Measurements from ENCODE around the gene SLC25A40.
"Not testable (repeated sequence)": the region's sequence is repeated elsewhere in the genome, so short reads cannot be mapped to it uniquely, and the experiment has no call there.

SLC25A40 gene

GRCh38 chr7:87919875-87920274, 43.7 kb upstream of the SLC25A40 start:
- no peak for TF ChIP-seq EZH2 (IDR thresholded peaks at IDR 0.05; ENCODE audit: borderline replicate concordance, low read length)
- TF ChIP-seq CTCF (IDR thresholded peaks at IDR 0.05; ENCODE audit: low read length) = no peak
- Histone ChIP-seq H3K9ac (ENCODE audit: low read length) (no peak overlapping the region), H3K4me2 (ENCODE audit: low read length) (no peak overlapping the region)

GRCh38 chr7:87918740-87919139, 42.6 kb upstream of the SLC25A40 start:
- no peak overlapping the region for H3K27ac ChIP-seq (ENCODE audit: low read depth, low read length, poor library complexity, severe bottlenecking)
- no peaks in the 10 kb centered on the region for H4K20me1 ChIP-seq (ENCODE audit: insufficient read depth, low read length)
- no peak overlapping the region for H3K9ac ChIP-seq (ENCODE audit: low read length)
- no peaks in the 10 kb centered on the region for H3K9me2 ChIP-seq (ENCODE audit: low read depth, low read length)
- H3K4me3 ChIP-seq (ENCODE audit: low read depth, low read length, poor library complexity, severe bottlenecking) = no peak overlapping the region
- H3K4me1 ChIP-seq (ENCODE audit: insufficient read depth, low read length, severe bottlenecking) = no peaks in the 10 kb centered on the region
- no peak overlapping the region for H3K4me2 ChIP-seq (ENCODE audit: low read length)
- TF ChIP-seq EZH2 (IDR thresholded peaks at IDR 0.05; ENCODE audit: borderline replicate concordance, low read length) (no peak), CTCF (IDR thresholded peaks at IDR 0.05; ENCODE audit: low read length) (no peak)
- no peaks in the 10 kb centered on the region for H3K27me3 ChIP-seq (ENCODE audit: insufficient read depth, low read length)
- H3K36me3 ChIP-seq (ENCODE audit: insufficient read depth, low read length) = no peaks in the 10 kb centered on the region
- no peak overlapping the region for H2AFZ ChIP-seq (ENCODE audit: low read length)
- H3K9me3 ChIP-seq (ENCODE audit: low read length) = no peaks in the 10 kb centered on the region
- no peaks in the 10 kb centered on the region for H3F3A ChIP-seq (ENCODE audit: insufficient read depth, low read length)
- no peaks in the 10 kb centered on the region for H3K79me2 ChIP-seq (ENCODE audit: insufficient read depth, low read length)

More at GRCh38 chr7:87919875-87920274, 43.7 kb upstream of the SLC25A40 start:
- Histone ChIP-seq H3K4me1 (ENCODE audit: insufficient read depth, low read length, severe bottlenecking) (no peaks in the 10 kb centered on the region), H3K36me3 (ENCODE audit: insufficient read depth, low read length) (no peaks in the 10 kb centered on the region), H4K20me1 (ENCODE audit: insufficient read depth, low read length) (no peaks in the 10 kb centered on the region), H3K9me2 (ENCODE audit: low read depth, low read length) (no peaks in the 10 kb centered on the region), H3K27me3 (ENCODE audit: insufficient read depth, low read length) (no peaks in the 10 kb centered on the region), H2AFZ (ENCODE audit: low read length) (no peak overlapping the region), H3K4me3 (ENCODE audit: low read depth, low read length, poor library complexity, severe bottlenecking) (no peak overlapping the region), H3K9me3 (ENCODE audit: low read length) (no peaks in the 10 kb centered on the region), H3K27ac (ENCODE audit: low read depth, low read length, poor library complexity, severe bottlenecking) (no peak overlapping the region), H3F3A (ENCODE audit: insufficient read depth, low read length) (no peaks in the 10 kb centered on the region), H3K79me2 (ENCODE audit: insufficient read depth, low read length) (no peaks in the 10 kb centered on the region)

- Histone ChIP-seq H3K36me3 (ENCODE audit: insufficient read depth, low read length) (peaks cover 11% of the 10 kb centered on the region; the same call in 1 of the 2 replicates), H2AFZ (ENCODE audit: low read length) (no peak overlapping the region), H3K27ac (ENCODE audit: low read depth, low read length, poor library complexity, severe bottlenecking) (no peak overlapping the region), H3K27me3 (ENCODE audit: insufficient read depth, low read length) (no peaks in the 10 kb centered on the region), H4K20me1 (ENCODE audit: insufficient read depth, low read length) (no peaks in the 10 kb centered on the region), H3K9me3 (ENCODE audit: low read length) (no peaks in the 10 kb centered on the region), H3F3A (ENCODE audit: insufficient read depth, low read length) (no peaks in the 10 kb centered on the region), H3K79me2 (ENCODE audit: insufficient read depth, low read length) (no peaks in the 10 kb centered on the region), H3K4me3 (ENCODE audit: low read depth, low read length, poor library complexity, severe bottlenecking) (no peak overlapping the region), H3K4me1 (ENCODE audit: insufficient read depth, low read length, severe bottlenecking) (no peaks in the 10 kb centered on the region), H3K9ac (ENCODE audit: low read length) (no peak overlapping the region), H3K9me2 (ENCODE audit: low read depth, low read length) (no peaks in the 10 kb centered on the region), H3K4me2 (ENCODE audit: low read length) (no peak overlapping the region)
- TF ChIP-seq EZH2 (IDR thresholded peaks at IDR 0.05; ENCODE audit: borderline replicate concordance, low read length) (no peak), CTCF (IDR thresholded peaks at IDR 0.05; ENCODE audit: low read length) (no peak)
Observed at GRCh38 chr7:87912121-87912520, 36.0 kb upstream of the SLC25A40 start.

GRCh38 chr7:87908814-87909213, 32.7 kb upstream of the SLC25A40 start:
- H3K9me2 ChIP-seq (ENCODE audit: low read depth, low read length); H2AFZ ChIP-seq (ENCODE audit: low read length); H4K20me1 ChIP-seq (ENCODE audit: insufficient read depth, low read length); H3K4me2 ChIP-seq (ENCODE audit: low read length); H3F3A ChIP-seq (ENCODE audit: insufficient read depth, low read length); H3K4me1 ChIP-seq (ENCODE audit: insufficient read depth, low read length, severe bottlenecking); H3K79me2 ChIP-seq (ENCODE audit: insufficient read depth, low read length); H3K4me3 ChIP-seq (ENCODE audit: low read depth, low read length, poor library complexity, severe bottlenecking); H3K9me3 ChIP-seq (ENCODE audit: low read length); H3K27ac ChIP-seq (ENCODE audit: low read depth, low read length, poor library complexity, severe bottlenecking); H3K27me3 ChIP-seq (ENCODE audit: insufficient read depth, low read length); H3K9ac ChIP-seq (ENCODE audit: low read length): not testable (repeated sequence)
- peaks cover 42% of the 10 kb centered on the region for H3K36me3 ChIP-seq (ENCODE audit: insufficient read depth, low read length)

GRCh38 chr7:87907136-87907906, 31.2 kb upstream of the SLC25A40 start:
- not testable (repeated sequence) for H3K4me3 ChIP-seq (ENCODE audit: low read depth, low read length, poor library complexity, severe bottlenecking); H3K9ac ChIP-seq (ENCODE audit: low read length); H4K20me1 ChIP-seq (ENCODE audit: insufficient read depth, low read length); H3K27me3 ChIP-seq (ENCODE audit: insufficient read depth, low read length); H3K79me2 ChIP-seq (ENCODE audit: insufficient read depth, low read length); H3K4me2 ChIP-seq (ENCODE audit: low read length); H3K9me3 ChIP-seq (ENCODE audit: low read length); H3K9me2 ChIP-seq (ENCODE audit: low read depth, low read length); H3K4me1 ChIP-seq (ENCODE audit: insufficient read depth, low read length, severe bottlenecking); H3K27ac ChIP-seq (ENCODE audit: low read depth, low read length, poor library complexity, severe bottlenecking); H2AFZ ChIP-seq (ENCODE audit: low read length); H3F3A ChIP-seq (ENCODE audit: insufficient read depth, low read length)
- H3K36me3 ChIP-seq (ENCODE audit: insufficient read depth, low read length) = peaks cover 57% of the 10 kb centered on the region
